HCT116 (cell line): Measurements from ENCODE around the gene TMSB10. TPM values are rescaled to one million over a fixed set of nuclear protein-coding genes. Genes with fewer than 3 reads are reported as not detected.

ENCODE experiments used
- ATAC-seq: fragments of 200-7000 bp; cut with Tn5 transposase; 2 replicates; pipeline ENCODE4 v1.9.1; 2020; ENCODE audit warnings: mild to moderate bottlenecking, moderate library complexity
- BruUV-seq: library from RNA; stranded (reverse); fragments of 400-500 nt; replicated peaks from 2 replicates; lab custom pipeline; 2021; lab: Mats Ljungman, UMichigan
- CTCF ChIA-PET: fragments of 300-600 bp; sonication (Branson Sonifier 250); formaldehyde crosslinking; loops from one replicate; lab custom pipeline; 2021; ENCODE audit warnings: antibody characterized with exemption; lab: Charles Lee
- POLR2A ChIA-PET: fragments of 300-600, 350-600 bp; sonication (Branson Sonifier 250); formaldehyde crosslinking; loops from one replicate; lab custom pipeline; 2021; ENCODE audit warnings: antibody characterized with exemption; lab: Charles Lee
- RAD21 ChIA-PET, 2 experiments: fragments of 300-600 bp; sonication (Branson Sonifier 250); formaldehyde crosslinking; loops; one replicate each; lab custom pipeline; 2023; ENCODE audit warnings: low total read pairs in 2 of 2; ENCODE audit not compliant: uncharacterized antibody in 2 of 2, unreplicated experiment in 2 of 2, low non-redundant PET in 1 of 2; lab: Charles Lee
- DNase-seq: peaks from one replicate; pipeline ENCODE4 v3.0.0-alpha.2; 2010; ENCODE audit warnings: low read depth, low spot score
- H2AFZ ChIP-seq: fragments of 200-600 bp; shearing (Covaris generic), sonication (generic); 2 replicates; pipeline ENCODE4 v1.6.1; 2017; ENCODE audit warnings: low read depth, mixed run types, mixed read lengths, antibody characterized with exemption, low read length; ENCODE audit not compliant: poor library complexity, severe bottlenecking
- H3K27ac ChIP-seq: 2 replicates; pipeline ENCODE4 v1.5.1; 2012; ENCODE audit warnings: low read depth, low read length
- H3K27me3 ChIP-seq: fragments of 200-600 bp; sonication (generic); 2 replicates; pipeline ENCODE4 v1.6.1; 2016; ENCODE audit warnings: mixed run types, low read length, mixed read lengths; ENCODE audit not compliant: insufficient read depth
- H3K36me3 ChIP-seq, 2 experiments: fragments of 200-500 bp in 1 of 2; fragments of 200-600 bp in 1 of 2; sonication (Bioruptor generic) in 1 of 2; sonication (generic) in 1 of 2; 2 replicates each; pipeline versions ENCODE4 v1.5.1 to v1.6.1; 2014 to 2016; ENCODE audit warnings: low read length in 2 of 2, inconsistent platforms in 1 of 2, mixed read lengths in 1 of 2, mixed run types in 1 of 2; ENCODE audit not compliant: insufficient read depth in 2 of 2, control insufficient read depth in 1 of 2
- H3K4me1 ChIP-seq, 2 experiments: fragments of 200-600 bp in 1 of 2; sonication (generic) in 1 of 2; 2 replicates each; pipeline versions ENCODE4 v1.5.1 to v1.6.1; 2012 to 2017; ENCODE audit warnings: low read length in 2 of 2, inconsistent platforms in 1 of 2, mild to moderate bottlenecking in 1 of 2, mixed read lengths in 1 of 2, mixed run types in 1 of 2, moderate library complexity in 1 of 2; ENCODE audit not compliant: insufficient read depth in 2 of 2, control insufficient read depth in 1 of 2
- H3K4me2 ChIP-seq: fragments of 200-600 bp; sonication (generic); 2 replicates; pipeline ENCODE4 v1.6.1; 2017; ENCODE audit warnings: mixed run types, low read length, mixed read lengths
- H3K4me3 ChIP-seq, 2 experiments: fragments of 200-600 bp in 1 of 2; sonication (generic) in 1 of 2; replicated peaks in 1 of 2; 2 replicates each; pipeline ENCODE4 v1.5.1; 2011 to 2016; ENCODE audit warnings: low read length in 2 of 2, control low read depth in 1 of 2, low read depth in 1 of 2, mild to moderate bottlenecking in 1 of 2, mixed read lengths in 1 of 2, mixed run types in 1 of 2
- H3K79me2 ChIP-seq: fragments of 200-600 bp; sonication (generic); 2 replicates; pipeline ENCODE4 v1.6.1; 2017; ENCODE audit warnings: mild to moderate bottlenecking, mixed run types, low read length, moderate library complexity, mixed read lengths; ENCODE audit not compliant: insufficient read depth
- H3K9ac ChIP-seq: fragments of 200-600 bp; sonication (generic); 2 replicates; pipeline ENCODE4 v1.6.1; 2016; ENCODE audit warnings: low read length, mixed read lengths
- H3K9me2 ChIP-seq: fragments of 200-600 bp; sonication (generic), shearing (Covaris generic); 2 replicates; pipeline ENCODE4 v1.6.1; 2017; ENCODE audit warnings: mixed run types, mild to moderate bottlenecking, moderate library complexity; ENCODE audit not compliant: insufficient read depth
- H3K9me3 ChIP-seq, 2 experiments: fragments of 200-500 bp in 1 of 2; fragments of 200-600 bp in 1 of 2; sonication (Bioruptor generic) in 1 of 2; sonication (generic) in 1 of 2; 2 replicates each; pipeline ENCODE4 v1.6.1; 2014 to 2017; ENCODE audit warnings: low read length in 2 of 2, mixed read lengths in 2 of 2, inconsistent platforms in 1 of 2, low read depth in 1 of 2, mild to moderate bottlenecking in 1 of 2, mixed run types in 1 of 2, moderate library complexity in 1 of 2; ENCODE audit not compliant: control insufficient read depth in 1 of 2, insufficient read depth in 1 of 2
- H4K20me1 ChIP-seq: fragments of 200-600 bp; sonication (generic), shearing (Covaris generic); 2 replicates; pipeline ENCODE4 v1.6.1; 2017; ENCODE audit warnings: mixed run types, mild to moderate bottlenecking, moderate library complexity; ENCODE audit not compliant: insufficient read depth
- ATF3 ChIP-seq: IDR thresholded peaks from 2 replicates; pipeline ENCODE4 v1.6.1; 2012
- CBX3 ChIP-seq: IDR thresholded peaks from 2 replicates; pipeline ENCODE4 v1.6.1; 2012; ENCODE audit warnings: low read depth
- EZH2 ChIP-seq: fragments of 200-600 bp; sonication (generic); IDR thresholded peaks from 2 replicates; pipeline ENCODE4 v1.6.1; 2017; ENCODE audit warnings: antibody characterized with exemption, mixed run types
- EZH2phosphoT487 ChIP-seq: fragments of 200-600 bp; IDR thresholded peaks from 2 replicates; pipeline ENCODE4 v1.6.1; 2018; ENCODE audit warnings: antibody characterized with exemption, borderline replicate concordance
- FOSL1 ChIP-seq: IDR thresholded peaks from 2 replicates; pipeline ENCODE4 v1.6.1; 2012; ENCODE audit warnings: low read depth
- JUND ChIP-seq: IDR thresholded peaks from 2 replicates; pipeline ENCODE4 v1.6.1; 2012
- MAX ChIP-seq: IDR thresholded peaks from 2 replicates; pipeline ENCODE4 v1.6.1; 2012
- POLR2AphosphoS5 ChIP-seq: IDR thresholded peaks from 2 replicates; pipeline ENCODE4 v1.6.1; 2011; ENCODE audit warnings: mild to moderate bottlenecking, low read depth, low read length, moderate library complexity
- REST ChIP-seq: IDR thresholded peaks from 2 replicates; pipeline ENCODE4 v1.6.1; 2012; ENCODE audit warnings: low read depth
- SP1 ChIP-seq: IDR thresholded peaks from 2 replicates; pipeline ENCODE4 v1.6.1; 2012; ENCODE audit warnings: low read depth
- TCF7L2 ChIP-seq: IDR thresholded peaks from 2 replicates; pipeline ENCODE4 v1.7.0; 2011; ENCODE audit warnings: borderline replicate concordance, inconsistent platforms; ENCODE audit not compliant: insufficient read depth, insufficient read length; ENCODE audit errors: extremely low read depth
- ZFX ChIP-seq: fragments of 450-650 bp; IDR thresholded peaks from 2 replicates; pipeline ENCODE4 v1.6.1; 2017
- intact Hi-C: fragments of 100-400 bp; cut with micrococcal nuclease; formaldehyde crosslinking; loops from 2 replicates; pipeline ENCODE4 v1.10.0; 2022
- total RNA-seq: library from RNA; stranded (reverse); gene quantifications from one replicate; pipeline ENCODE4 v1.2.1, GENCODE V29; 2021; ENCODE audit not compliant: unreplicated experiment

Gene TMSB10
- total RNA-seq, 1 experiment from 2014 or later = 2,677 TPM

- Histone ChIP-seq H3K4me1 (peaks cover 15 to 88% of the 10 kb centered on the region in 2 experiments), H2AFZ (no peak overlapping the region), H3K27me3 (no peaks in the 10 kb centered on the region), H3K9me2 (no peaks in the 10 kb centered on the region), H3K9ac (peak overlapping the region; percentile 28; the same call in 1 of the 2 replicates)
- POLR2A ChIA-PET = no interaction called here
- intact Hi-C loops = no loop called here
- TF ChIP-seq ATF3 = no peak
- TF ChIP-seq REST = no peak
- TF ChIP-seq, all 23 proteins: peak for 0
- H3K79me2 ChIP-seq = no peaks in the 10 kb centered on the region
- ATAC-seq (no peak), DNase-seq (no peak)
- H3K36me3 ChIP-seq = no peaks in the 10 kb centered on the region
- RAD21 ChIA-PET = no interaction called here
- no peaks in the 10 kb centered on the region for H4K20me1 ChIP-seq
- BruUV-seq = no TSS peak
- peak overlapping the region; percentile 55 for H3K4me2 ChIP-seq
- H3K9me3 ChIP-seq = no peaks in the 10 kb centered on the region
- CTCF ChIA-PET = interaction anchor here (5.0 kb wide), 1 partner anchor 14 kb away, joined by 39 read pairs; no protein-coding TSS in a partner anchor
- H3K4me3 ChIP-seq = no peak overlapping the region
- H3K27ac ChIP-seq = no peak overlapping the region
These were observed 34.1 kb downstream of the TMSB10 start for GRCh38 chr2:84939426-84940087.

GRCh38 chr2:84940088-84940470 lies 34.6 kb downstream of the TMSB10 start:
- Histone ChIP-seq H4K20me1 (no peaks in the 10 kb centered on the region), H3K27me3 (no peaks in the 10 kb centered on the region)
- ChIA-PET CTCF (interaction anchor here (5.0 kb wide), 1 partner anchor 14 kb away, joined by 39 read pairs; no protein-coding TSS in a partner anchor), POLR2A (interaction anchor here (1.1 kb wide), 1 partner anchor 19 kb away, joined by 4 read pairs; no protein-coding TSS in a partner anchor)
- TF ChIP-seq FOSL1 (no peak), TCF7L2 (no peak), EZH2phosphoT487 (no peak), POLR2AphosphoS5 (no peak), CBX3 (no peak), ZFX (no peak), SP1 (no peak), JUND (no peak), EZH2 (no peak), MAX (no peak)
- TF ChIP-seq, all 23 proteins: peak for 0
- no peaks in the 10 kb centered on the region for H3K9me2 ChIP-seq
- no peaks in the 10 kb centered on the region for H3K9me3 ChIP-seq
- intact Hi-C loops = no loop called here
- RAD21 ChIA-PET = no interaction called here
- no peaks in the 10 kb centered on the region for H3K79me2 ChIP-seq
- H3K4me3 ChIP-seq = no peak overlapping the region
- no peak for DNase-seq
- 0 out of 2 replicates have a peak overlapping the region, but pooled peaks have one; percentile 26 for H3K4me2 ChIP-seq
- no peak overlapping the region for H3K9ac ChIP-seq
- no peak overlapping the region for H3K27ac ChIP-seq
- BruUV-seq = no TSS peak
- H3K4me1 ChIP-seq = peaks cover 19 to 93% of the 10 kb centered on the region in 2 experiments
- H3K36me3 ChIP-seq = no peaks in the 10 kb centered on the region
- no peak overlapping the region for H2AFZ ChIP-seq
- no peak for ATAC-seq
